Activated naive CD8-positive, alpha-beta T cell treated with anti-CD3 and anti-CD28 coated beads, Interleukin-2, amount 50 U/mL, for 24 hours (primary cell): ENCODE data around the gene GBP7.

ENCODE experiments used
- ATAC-seq: fragments of 150-1000 bp; cut with Tn5 transposase; one replicate; pipeline ENCODE4 v1.10.0; 2021
- DNase-seq: peaks from one replicate; pipeline ENCODE4 v3.0.0; 2021
- H3K27ac Mint-ChIP-seq: one replicate; pipeline ENCODE4 v1.8.0; 2021; ENCODE audit warnings: mild to moderate bottlenecking, mixed read lengths
- H3K27me3 Mint-ChIP-seq: one replicate; pipeline ENCODE4 v1.8.0; 2021; ENCODE audit warnings: mixed read lengths
- H3K36me3 Mint-ChIP-seq: one replicate; pipeline ENCODE4 v1.8.0; 2021; ENCODE audit warnings: low read depth, mixed read lengths
- H3K4me1 Mint-ChIP-seq: one replicate; pipeline ENCODE4 v1.8.0; 2021; ENCODE audit warnings: mixed read lengths
- H3K4me3 Mint-ChIP-seq: one replicate; pipeline ENCODE4 v1.8.0; 2021; ENCODE audit warnings: mild to moderate bottlenecking, moderate library complexity, mixed read lengths
- H3K9me3 Mint-ChIP-seq: one replicate; pipeline ENCODE4 v1.8.0; 2021; ENCODE audit warnings: mixed read lengths

The GBP7 gene

GRCh38 chr1:89112871-89113613 is 62.8 kb downstream of the GBP7 start:
- H3K4me1 Mint-ChIP-seq, result peaks cover 12% of the 10 kb centered on the region
- H3K27ac Mint-ChIP-seq, result peak overlapping the region; percentile 24
- no peak for ATAC-seq
- H3K36me3 Mint-ChIP-seq, result peaks cover 73% of the 10 kb centered on the region
- H3K4me3 Mint-ChIP-seq, result no peak overlapping the region
- no peak for DNase-seq
- no peaks in the 10 kb centered on the region for H3K27me3 Mint-ChIP-seq
- H3K9me3 Mint-ChIP-seq, result peaks cover 5% of the 10 kb centered on the region

GRCh38 chr1:89104687-89105086 is 71.1 kb downstream of the GBP7 start:
- DNase-seq (no peak), ATAC-seq (no peak)
- peaks cover 5% of the 10 kb centered on the region for H3K4me1 Mint-ChIP-seq
- H3K27ac Mint-ChIP-seq, result no peak overlapping the region
- H3K36me3 Mint-ChIP-seq, result peaks cover 63% of the 10 kb centered on the region
- H3K4me3 Mint-ChIP-seq, result no peak overlapping the region
- H3K9me3 Mint-ChIP-seq, result peaks cover 21% of the 10 kb centered on the region
- H3K27me3 Mint-ChIP-seq, result no peaks in the 10 kb centered on the region

- DNase-seq (no peak), ATAC-seq (no peak)
- Mint-ChIP-seq H3K4me3 (no peak overlapping the region), H3K27ac (peak overlapping the region; percentile 40), H3K9me3 (peaks cover 21% of the 10 kb centered on the region), H3K36me3 (peaks cover 58% of the 10 kb centered on the region), H3K4me1 (peaks cover 5% of the 10 kb centered on the region), H3K27me3 (no peaks in the 10 kb centered on the region)
Observed at GRCh38 chr1:89104147-89104546, 71.7 kb downstream of the GBP7 start.

GRCh38 chr1:89102021-89102420 is 73.8 kb downstream of the GBP7 start:
- Mint-ChIP-seq H3K36me3 (peaks cover 39% of the 10 kb centered on the region), H3K4me1 (peaks cover 5% of the 10 kb centered on the region), H3K27me3 (no peaks in the 10 kb centered on the region), H3K27ac (no peak overlapping the region), H3K4me3 (no peak overlapping the region), H3K9me3 (peaks cover 32% of the 10 kb centered on the region)
- no peak for DNase-seq
- no peak for ATAC-seq

GRCh38 chr1:89100412-89100811 is 75.4 kb downstream of the GBP7 start:
- peaks cover 34% of the 10 kb centered on the region for H3K9me3 Mint-ChIP-seq
- H3K4me3 Mint-ChIP-seq, result no peak overlapping the region
- no peaks in the 10 kb centered on the region for H3K27me3 Mint-ChIP-seq
- H3K36me3 Mint-ChIP-seq, result peaks cover 22% of the 10 kb centered on the region
- H3K27ac Mint-ChIP-seq, result no peak overlapping the region
- ATAC-seq (no peak), DNase-seq (no peak)
- peaks cover 5% of the 10 kb centered on the region for H3K4me1 Mint-ChIP-seq

- Mint-ChIP-seq H3K4me1 (no peaks in the 10 kb centered on the region), H3K9me3 (peaks cover 25% of the 10 kb centered on the region), H3K27me3 (no peaks in the 10 kb centered on the region), H3K4me3 (no peak overlapping the region), H3K36me3 (peaks cover 7% of the 10 kb centered on the region), H3K27ac (no peak overlapping the region)
- DNase-seq (no peak), ATAC-seq (no peak)
Observed at GRCh38 chr1:89098857-89099256, 76.9 kb downstream of the GBP7 start.

- Mint-ChIP-seq H3K36me3 (peaks cover 2% of the 10 kb centered on the region), H3K4me3 (no peak overlapping the region), H3K9me3 (peaks cover 25% of the 10 kb centered on the region), H3K4me1 (no peaks in the 10 kb centered on the region), H3K27me3 (no peaks in the 10 kb centered on the region), H3K27ac (no peak overlapping the region)
- ATAC-seq (no peak), DNase-seq (no peak)
Observed at GRCh38 chr1:89095737-89096136, 80.1 kb downstream of the GBP7 start.

GRCh38 chr1:89089962-89090361 is 85.8 kb downstream of the GBP7 start:
- Mint-ChIP-seq H3K4me1 (no peaks in the 10 kb centered on the region), H3K36me3 (no peaks in the 10 kb centered on the region)

GRCh38 chr1:89088572-89088971 is 87.2 kb downstream of the GBP7 start:
- no peaks in the 10 kb centered on the region for H3K27me3 Mint-ChIP-seq
- DNase-seq, result no peak

More at GRCh38 chr1:89089962-89090361, 85.8 kb downstream of the GBP7 start:
- Mint-ChIP-seq H3K27ac (no peak overlapping the region), H3K9me3 (no peaks in the 10 kb centered on the region), H3K4me3 (no peak overlapping the region), H3K27me3 (no peaks in the 10 kb centered on the region)
- DNase-seq (no peak), ATAC-seq (no peak)

GRCh38 chr1:89087241-89087640 is 88.6 kb downstream of the GBP7 start:
- Mint-ChIP-seq H3K27me3 (no peaks in the 10 kb centered on the region), H3K27ac (no peak overlapping the region), H3K4me1 (peaks cover under 1% of the 10 kb centered on the region), H3K9me3 (no peaks in the 10 kb centered on the region), H3K36me3 (no peaks in the 10 kb centered on the region), H3K4me3 (no peak overlapping the region)
- no peak for DNase-seq
- ATAC-seq, result no peak

More at GRCh38 chr1:89088572-89088971, 87.2 kb downstream of the GBP7 start:
- no peaks in the 10 kb centered on the region for H3K36me3 Mint-ChIP-seq
- ATAC-seq, result no peak
- no peak overlapping the region for H3K27ac Mint-ChIP-seq
- H3K4me3 Mint-ChIP-seq, result no peak overlapping the region
- H3K4me1 Mint-ChIP-seq, result no peaks in the 10 kb centered on the region
- H3K9me3 Mint-ChIP-seq, result no peaks in the 10 kb centered on the region

- peaks cover 6% of the 10 kb centered on the region for H3K4me1 Mint-ChIP-seq
- peak; percentile 63 for ATAC-seq
- DNase-seq, result peak; percentile 55
- no peaks in the 10 kb centered on the region for H3K27me3 Mint-ChIP-seq
- no peak overlapping the region for H3K4me3 Mint-ChIP-seq
- H3K27ac Mint-ChIP-seq, result no peak overlapping the region
- H3K36me3 Mint-ChIP-seq, result no peaks in the 10 kb centered on the region
- H3K9me3 Mint-ChIP-seq, result no peaks in the 10 kb centered on the region
Observed at GRCh38 chr1:89085781-89086180, 90.0 kb downstream of the GBP7 start.
